IMR-90 (cell line): Measurements from ENCODE around the gene RASSF10. TPM values are rescaled to one million over a fixed set of nuclear protein-coding genes. Genes with fewer than 3 reads are reported as not detected.
"Not testable (repeated sequence)": the region's sequence is repeated elsewhere in the genome, so short reads cannot be mapped to it uniquely, and the experiment has no call there.

Source experiments
- ATAC-seq: fragments of 200-7000 bp; cut with Tn5 transposase; 2 replicates; pipeline ENCODE4 v1.9.1; 2020; ENCODE audit warnings: low read depth, mild to moderate bottlenecking, moderate library complexity
- BruUV-seq: library from RNA; stranded (reverse); fragments of 400-500 nt; replicated peaks from 2 replicates; lab custom pipeline; 2021; lab: Mats Ljungman, UMichigan
- CTCF ChIA-PET: fragments of 300-600 bp; formaldehyde crosslinking; extraction: SDS; loops from one replicate; lab custom pipeline; 2021; ENCODE audit warnings: antibody characterized with exemption; lab: Yijun Ruan, JAX
- POLR2A ChIA-PET: fragments of 300-600 bp; sonication (Branson Sonifier 250); formaldehyde crosslinking; loops from one replicate; lab custom pipeline; 2022; ENCODE audit warnings: antibody characterized with exemption; ENCODE audit not compliant: unreplicated experiment; lab: Charles Lee
- DNase-seq: peaks from one replicate; pipeline ENCODE4 v3.0.0; 2013
- H2AFZ ChIP-seq: replicated peaks from 2 replicates; pipeline ENCODE3; 2013; ENCODE audit warnings: low read length, mild to moderate bottlenecking; ENCODE audit not compliant: poor library complexity
- H2AK5ac ChIP-seq: 2 replicates; pipeline ENCODE4 v1.6.1; 2013; ENCODE audit warnings: low read depth, low read length, inconsistent platforms
- H2AK9ac ChIP-seq: replicated peaks from 2 replicates; pipeline ENCODE3; 2013; ENCODE audit warnings: mild to moderate bottlenecking, low read depth, low read length, moderate library complexity; ENCODE audit not compliant: poor library complexity
- H2BK120ac ChIP-seq: 2 replicates; pipeline ENCODE4 v1.6.1; 2013; ENCODE audit warnings: low read depth, low read length, inconsistent platforms
- H2BK15ac ChIP-seq: 3 replicates; pipeline ENCODE4 v1.6.1; 2013; ENCODE audit warnings: low read depth, low read length, inconsistent platforms
- H2BK20ac ChIP-seq: 2 replicates; pipeline ENCODE4 v1.6.1; 2013; ENCODE audit warnings: low read depth, mild to moderate bottlenecking, inconsistent platforms, low read length, moderate library complexity
- H2BK5ac ChIP-seq: 2 replicates; pipeline ENCODE4 v1.6.1; 2013; ENCODE audit warnings: mild to moderate bottlenecking, low read depth, low read length, inconsistent platforms; ENCODE audit not compliant: poor library complexity, severe bottlenecking
- H3K14ac ChIP-seq: replicated peaks from 2 replicates; pipeline ENCODE4 v1.6.1; 2013; ENCODE audit warnings: low read depth, low read length, inconsistent platforms
- H3K18ac ChIP-seq: 2 replicates; pipeline ENCODE4 v1.6.1; 2013; ENCODE audit warnings: low read depth, low read length, control low read depth
- H3K23ac ChIP-seq: 2 replicates; pipeline ENCODE4 v1.6.1; 2013; ENCODE audit warnings: low read depth, low read length, inconsistent platforms
- H3K27ac ChIP-seq: 2 replicates; pipeline ENCODE4 v1.5.1; 2013; ENCODE audit warnings: mild to moderate bottlenecking, control low read depth, low read length; ENCODE audit not compliant: insufficient read depth
- H3K27me3 ChIP-seq: 2 replicates; pipeline ENCODE4 v1.6.1; 2013; ENCODE audit warnings: low read length; ENCODE audit not compliant: control insufficient read depth, insufficient read depth
- H3K36me3 ChIP-seq: 2 replicates; pipeline ENCODE4 v1.6.1; 2013; ENCODE audit warnings: low read length, mixed read lengths; ENCODE audit not compliant: control insufficient read depth, insufficient read depth
- H3K4ac ChIP-seq: 2 replicates; pipeline ENCODE4 v1.6.1; 2013; ENCODE audit warnings: low read depth, low read length, inconsistent platforms
- H3K4me1 ChIP-seq: 2 replicates; pipeline ENCODE4 v1.6.1; 2013; ENCODE audit warnings: low read length, mixed read lengths; ENCODE audit not compliant: control insufficient read depth, insufficient read depth
- H3K4me2 ChIP-seq: 2 replicates; pipeline ENCODE4 v1.6.1; 2013; ENCODE audit warnings: low read depth, mild to moderate bottlenecking, control low read depth, low read length, moderate library complexity
- H3K4me3 ChIP-seq: 2 replicates; pipeline ENCODE4 v1.5.1; 2013; ENCODE audit warnings: low read depth, mild to moderate bottlenecking, control low read depth, low read length, moderate library complexity; ENCODE audit not compliant: insufficient read depth
- H3K56ac ChIP-seq: 2 replicates; pipeline ENCODE4 v1.6.1; 2013; ENCODE audit warnings: low read length, inconsistent platforms; ENCODE audit not compliant: insufficient read depth; ENCODE audit errors: extremely low read depth
- H3K79me1 ChIP-seq, 2 experiments: 2 replicates each; pipeline ENCODE4 v1.6.1; 2013; ENCODE audit warnings: low read length in 2 of 2, inconsistent platforms in 1 of 2, low read depth in 1 of 2
- H3K9ac ChIP-seq: 2 replicates; pipeline ENCODE4 v1.6.1; 2013; ENCODE audit warnings: low read depth, low read length, control low read depth
- H3K9me1 ChIP-seq: 2 replicates; pipeline ENCODE4 v1.6.1; 2013; ENCODE audit warnings: low read length, inconsistent platforms; ENCODE audit not compliant: insufficient read depth
- H3K9me3 ChIP-seq: 2 replicates; pipeline ENCODE4 v1.6.1; 2013; ENCODE audit warnings: low read length; ENCODE audit not compliant: control insufficient read depth, insufficient read depth
- H4K20me1 ChIP-seq: 2 replicates; pipeline ENCODE4 v1.6.1; 2013; ENCODE audit warnings: low read length, inconsistent platforms; ENCODE audit not compliant: insufficient read depth
- H4K5ac ChIP-seq: 2 replicates; pipeline ENCODE4 v1.6.1; 2013; ENCODE audit warnings: mild to moderate bottlenecking, low read depth, low read length, control low read depth
- H4K8ac ChIP-seq, 2 experiments: 2 replicates each; pipeline ENCODE4 v1.6.1; 2013; ENCODE audit warnings: low read depth in 2 of 2, low read length in 2 of 2, control low read depth in 1 of 2, inconsistent platforms in 1 of 2
- H4K91ac ChIP-seq: 2 replicates; pipeline ENCODE4 v1.6.1; 2013; ENCODE audit warnings: low read depth, low read length, inconsistent platforms; ENCODE audit not compliant: insufficient read depth
- WGBS, 2 experiments: methylation state at CpG; one replicate each; pipeline versions ENCODE4 v1.1.5 to v1.1.7; 2013; ENCODE audit warnings: missing lambda C conversion rate in 2 of 2; ENCODE audit not compliant: insufficient read length in 1 of 2; ENCODE audit errors: extremely low coverage in 2 of 2; 5-methylcytosine and 5-hydroxymethylcytosine counted together
- dilution Hi-C: fragments of 300-500 bp; cut with HindIII; formaldehyde crosslinking; loops from one replicate; pipeline ENCODE4 v1.14.3; 2018; ENCODE audit warnings: low sequenced_read_pairs; ENCODE audit not compliant: unreplicated experiment
- in situ Hi-C: fragments of 300-500 bp; cut with MboI; formaldehyde crosslinking; loops from 3 replicates; pipeline ENCODE4 v1.14.3; 2019; ENCODE audit warnings: low sequenced_read_pairs, inconsistent platforms, mixed read lengths
- intact Hi-C: fragments of 100-400 bp; cut with micrococcal nuclease; formaldehyde crosslinking; loops from 2 replicates; pipeline ENCODE4 v1.10.0; 2022
- polyA plus RNA-seq, 3 experiments: library from polyadenylated mRNA; depleted of rRNA; stranded (reverse); fragments of >200 nt; gene quantifications; 2 replicates each; pipeline ENCODE4 v1.2.3, GENCODE V29; 2012; ENCODE audit warnings: low replicate concordance in 1 of 3
- total RNA-seq: library from RNA; depleted of rRNA; stranded (reverse); fragments of >200 nt; gene quantifications from 2 replicates; pipeline ENCODE4 v1.2.3, GENCODE V29; 2012

The RASSF10 gene
- total and polyA plus RNA-seq, 2 of the 4 experiments (the other 2 are of a cell fraction): not detected

GRCh38 chr11:13045089-13045488 lies 36.0 kb downstream of the RASSF10 start:
- H3K4ac ChIP-seq, intact Hi-C loops, H2BK15ac ChIP-seq, H3K9me3 ChIP-seq, H3K79me1 ChIP-seq, DNase-seq, H3K4me2 ChIP-seq, BruUV-seq, H3K18ac ChIP-seq, H3K14ac ChIP-seq, H4K5ac ChIP-seq, H2AK5ac ChIP-seq, in situ Hi-C loops, H4K8ac ChIP-seq, H2AK9ac ChIP-seq, dilution Hi-C loops, H4K91ac ChIP-seq, H2BK5ac ChIP-seq, H3K23ac ChIP-seq, CTCF ChIA-PET, H3K9ac ChIP-seq, H2AFZ ChIP-seq, H3K27ac ChIP-seq, POLR2A ChIA-PET, H3K56ac ChIP-seq, H3K9me1 ChIP-seq, H3K4me3 ChIP-seq, H2BK120ac ChIP-seq, H2BK20ac ChIP-seq, H3K36me3 ChIP-seq, H3K4me1 ChIP-seq, ATAC-seq, H4K20me1 ChIP-seq: not testable (repeated sequence)
- WGBS, 2 experiments: no CpG with 5 or more reads among the region's 8 CpGs
- peaks cover 44% of the 10 kb centered on the region for H3K27me3 ChIP-seq
